Measurements from ENCODE around the gene MCRIP2. TPM values are rescaled to one million over a fixed set of nuclear protein-coding genes. Genes with fewer than 3 reads are reported as not detected.

Gene MCRIP2
- total and polyA plus RNA-seq, 2 experiments from 2014 or later, result 64.3 to 67.7 TPM

DNA sequence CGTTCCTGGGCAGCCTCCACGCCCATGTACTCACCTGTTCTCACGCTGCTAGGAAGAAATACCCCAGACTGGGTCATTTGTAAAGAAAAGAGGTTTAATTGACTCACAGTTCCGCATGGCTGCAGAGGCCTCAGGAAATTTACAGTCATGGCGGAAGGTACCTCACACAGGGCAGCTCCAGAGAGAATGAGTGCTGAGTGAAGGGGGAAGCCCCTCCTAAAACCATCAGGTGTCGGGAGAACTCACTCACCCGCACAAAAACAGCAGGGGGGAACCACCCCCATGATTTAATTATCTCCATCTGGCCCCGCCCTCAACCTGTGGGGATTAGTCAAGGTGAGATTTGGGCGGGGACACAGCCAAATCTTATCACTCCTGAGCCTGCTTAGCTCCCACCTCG is 33.6 kb upstream of the MCRIP2 start (continued):
- TF ChIP-seq, protein P1, sequence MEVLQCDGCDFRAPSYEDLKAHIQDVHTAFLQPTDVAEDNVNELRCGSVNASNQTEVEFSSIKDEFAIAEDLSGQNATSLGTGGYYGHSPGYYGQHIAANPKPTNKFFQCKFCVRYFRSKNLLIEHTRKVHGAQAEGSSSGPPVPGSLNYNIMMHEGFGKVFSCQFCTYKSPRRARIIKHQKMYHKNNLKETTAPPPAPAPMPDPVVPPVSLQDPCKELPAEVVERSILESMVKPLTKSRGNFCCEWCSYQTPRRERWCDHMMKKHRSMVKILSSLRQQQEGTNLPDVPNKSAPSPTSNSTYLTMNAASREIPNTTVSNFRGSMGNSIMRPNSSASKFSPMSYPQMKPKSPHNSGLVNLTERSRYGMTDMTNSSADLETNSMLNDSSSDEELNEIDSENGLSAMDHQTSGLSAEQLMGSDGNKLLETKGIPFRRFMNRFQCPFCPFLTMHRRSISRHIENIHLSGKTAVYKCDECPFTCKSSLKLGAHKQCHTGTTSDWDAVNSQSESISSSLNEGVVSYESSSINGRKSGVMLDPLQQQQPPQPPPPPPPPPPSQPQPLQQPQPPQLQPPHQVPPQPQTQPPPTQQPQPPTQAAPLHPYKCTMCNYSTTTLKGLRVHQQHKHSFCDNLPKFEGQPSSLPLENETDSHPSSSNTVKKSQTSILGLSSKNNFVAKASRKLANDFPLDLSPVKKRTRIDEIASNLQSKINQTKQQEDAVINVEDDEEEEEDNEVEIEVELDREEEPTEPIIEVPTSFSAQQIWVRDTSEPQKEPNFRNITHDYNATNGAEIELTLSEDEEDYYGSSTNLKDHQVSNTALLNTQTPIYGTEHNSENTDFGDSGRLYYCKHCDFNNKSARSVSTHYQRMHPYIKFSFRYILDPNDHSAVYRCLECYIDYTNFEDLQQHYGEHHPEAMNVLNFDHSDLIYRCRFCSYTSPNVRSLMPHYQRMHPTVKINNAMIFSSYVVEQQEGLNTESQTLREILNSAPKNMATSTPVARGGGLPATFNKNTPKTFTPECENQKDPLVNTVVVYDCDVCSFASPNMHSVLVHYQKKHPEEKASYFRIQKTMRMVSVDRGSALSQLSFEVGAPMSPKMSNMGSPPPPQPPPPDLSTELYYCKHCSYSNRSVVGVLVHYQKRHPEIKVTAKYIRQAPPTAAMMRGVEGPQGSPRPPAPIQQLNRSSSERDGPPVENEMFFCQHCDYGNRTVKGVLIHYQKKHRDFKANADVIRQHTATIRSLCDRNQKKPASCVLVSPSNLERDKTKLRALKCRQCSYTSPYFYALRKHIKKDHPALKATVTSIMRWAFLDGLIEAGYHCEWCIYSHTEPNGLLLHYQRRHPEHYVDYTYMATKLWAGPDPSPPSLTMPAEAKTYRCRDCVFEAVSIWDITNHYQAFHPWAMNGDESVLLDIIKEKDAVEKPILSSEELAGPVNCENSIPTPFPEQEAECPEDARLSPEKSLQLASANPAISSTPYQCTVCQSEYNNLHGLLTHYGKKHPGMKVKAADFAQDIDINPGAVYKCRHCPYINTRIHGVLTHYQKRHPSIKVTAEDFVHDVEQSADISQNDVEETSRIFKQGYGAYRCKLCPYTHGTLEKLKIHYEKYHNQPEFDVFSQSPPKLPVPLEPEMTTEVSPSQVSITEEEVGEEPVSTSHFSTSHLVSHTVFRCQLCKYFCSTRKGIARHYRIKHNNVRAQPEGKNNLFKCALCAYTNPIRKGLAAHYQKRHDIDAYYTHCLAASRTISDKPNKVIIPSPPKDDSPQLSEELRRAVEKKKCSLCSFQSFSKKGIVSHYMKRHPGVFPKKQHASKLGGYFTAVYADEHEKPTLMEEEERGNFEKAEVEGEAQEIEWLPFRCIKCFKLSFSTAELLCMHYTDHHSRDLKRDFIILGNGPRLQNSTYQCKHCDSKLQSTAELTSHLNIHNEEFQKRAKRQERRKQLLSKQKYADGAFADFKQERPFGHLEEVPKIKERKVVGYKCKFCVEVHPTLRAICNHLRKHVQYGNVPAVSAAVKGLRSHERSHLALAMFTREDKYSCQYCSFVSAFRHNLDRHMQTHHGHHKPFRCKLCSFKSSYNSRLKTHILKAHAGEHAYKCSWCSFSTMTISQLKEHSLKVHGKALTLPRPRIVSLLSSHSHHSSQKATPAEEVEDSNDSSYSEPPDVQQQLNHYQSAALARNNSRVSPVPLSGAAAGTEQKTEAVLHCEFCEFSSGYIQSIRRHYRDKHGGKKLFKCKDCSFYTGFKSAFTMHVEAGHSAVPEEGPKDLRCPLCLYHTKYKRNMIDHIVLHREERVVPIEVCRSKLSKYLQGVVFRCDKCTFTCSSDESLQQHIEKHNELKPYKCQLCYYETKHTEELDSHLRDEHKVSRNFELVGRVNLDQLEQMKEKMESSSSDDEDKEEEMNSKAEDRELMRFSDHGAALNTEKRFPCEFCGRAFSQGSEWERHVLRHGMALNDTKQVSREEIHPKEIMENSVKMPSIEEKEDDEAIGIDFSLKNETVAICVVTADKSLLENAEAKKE (CRISPR knock-in tag; IDR thresholded peaks at IDR 0.05), result no peak

DNA sequence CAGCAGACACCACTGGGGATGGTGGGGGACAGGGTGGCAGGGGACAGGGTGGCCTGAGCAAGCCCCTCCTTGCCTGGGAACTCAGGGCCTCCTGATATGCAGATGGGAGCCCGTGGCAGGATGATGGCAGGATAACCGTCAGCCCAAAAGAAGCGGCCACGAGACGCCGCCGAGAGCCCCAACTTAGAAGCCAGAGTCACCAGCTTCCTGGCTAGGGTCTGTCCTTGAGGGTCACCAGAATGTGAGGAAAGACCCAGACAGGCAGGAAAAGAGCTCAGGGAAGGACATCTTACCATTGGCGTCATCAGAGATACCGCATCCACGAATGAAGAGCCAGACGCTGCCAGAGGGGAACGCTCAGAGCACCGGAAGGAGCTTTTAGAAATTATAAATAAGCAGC is 32.3 kb upstream of the MCRIP2 start:
- no peaks in the 10 kb centered on the region for H3K27me3 ChIP-seq (ENCODE audit: insufficient read depth)
- H3K27ac ChIP-seq (ENCODE audit: low read depth), result no peak overlapping the region
- Mint-ChIP-seq H3K4me3 (no peak overlapping the region), H3K36me3 (ENCODE audit: low read depth) (peaks cover 22% of the 10 kb centered on the region), H3K27ac (no peak overlapping the region), H3K9me3 (peaks cover 28% of the 10 kb centered on the region), H3K27me3 (ENCODE audit: insufficient read depth, low read depth, poor library complexity) (peaks cover 16% of the 10 kb centered on the region), H3K4me1 (peaks cover 9% of the 10 kb centered on the region)
- no peaks in the 10 kb centered on the region for H3K4me1 ChIP-seq (ENCODE audit: insufficient read depth)
- H2AFZ ChIP-seq, result no peak overlapping the region
- H3K79me2 ChIP-seq (replicated peaks; ENCODE audit: insufficient read depth), result peaks cover 9% of the 10 kb centered on the region
- DNase-seq (ENCODE audit: low spot score), result no peak
- H3K9me2 ChIP-seq (ENCODE audit: insufficient read depth), result no peaks in the 10 kb centered on the region
- TF ChIP-seq ZNF114 (CRISPR knock-in tag; IDR thresholded peaks at IDR 0.05) (no peak), EZH2 (IDR thresholded peaks at IDR 0.05; ENCODE audit: low read depth, unreplicated experiment) (no peak)
- TF ChIP-seq, protein P2, sequence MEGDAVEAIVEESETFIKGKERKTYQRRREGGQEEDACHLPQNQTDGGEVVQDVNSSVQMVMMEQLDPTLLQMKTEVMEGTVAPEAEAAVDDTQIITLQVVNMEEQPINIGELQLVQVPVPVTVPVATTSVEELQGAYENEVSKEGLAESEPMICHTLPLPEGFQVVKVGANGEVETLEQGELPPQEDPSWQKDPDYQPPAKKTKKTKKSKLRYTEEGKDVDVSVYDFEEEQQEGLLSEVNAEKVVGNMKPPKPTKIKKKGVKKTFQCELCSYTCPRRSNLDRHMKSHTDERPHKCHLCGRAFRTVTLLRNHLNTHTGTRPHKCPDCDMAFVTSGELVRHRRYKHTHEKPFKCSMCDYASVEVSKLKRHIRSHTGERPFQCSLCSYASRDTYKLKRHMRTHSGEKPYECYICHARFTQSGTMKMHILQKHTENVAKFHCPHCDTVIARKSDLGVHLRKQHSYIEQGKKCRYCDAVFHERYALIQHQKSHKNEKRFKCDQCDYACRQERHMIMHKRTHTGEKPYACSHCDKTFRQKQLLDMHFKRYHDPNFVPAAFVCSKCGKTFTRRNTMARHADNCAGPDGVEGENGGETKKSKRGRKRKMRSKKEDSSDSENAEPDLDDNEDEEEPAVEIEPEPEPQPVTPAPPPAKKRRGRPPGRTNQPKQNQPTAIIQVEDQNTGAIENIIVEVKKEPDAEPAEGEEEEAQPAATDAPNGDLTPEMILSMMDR (conservative IDR thresholded peaks at IDR 0.05; ENCODE audit: low read depth in 2 of 2), result no peak
- no peak overlapping the region for H3K4me2 ChIP-seq
- H3F3A ChIP-seq (replicated peaks; ENCODE audit: low read depth), result peaks cover 4% of the 10 kb centered on the region
- ATAC-seq, result no peak
- H3K36me3 ChIP-seq (ENCODE audit: insufficient read depth), result no peaks in the 10 kb centered on the region
- peaks cover 4% of the 10 kb centered on the region; the same call in 1 of the 2 replicates for H4K20me1 ChIP-seq (replicated peaks; ENCODE audit: insufficient read depth)
- no peak overlapping the region for H3K4me3 ChIP-seq

Data from GM23338 (cell line).